Fibroblast of mammary gland (primary cell): ENCODE results near the gene TMEM165.
A peak's percentile ranks its signal among the peaks of the same experiment; 100 is the strongest.

Experiments used
- DNase-seq: peaks from one replicate; pipeline ENCODE4 v3.0.0-alpha.2; 2010; ENCODE audit warnings: low read depth
- H3K4me3 ChIP-seq: 2 replicates; pipeline ENCODE4 v1.5.1; 2011; ENCODE audit warnings: low read depth, mild to moderate bottlenecking, low read length, moderate library complexity; ENCODE audit not compliant: control insufficient read depth
- TF ChIP-seq, protein P1 (sequence below): conservative IDR thresholded peaks from 2 replicates; pipeline ENCODE4 v1.5.1; 2011; ENCODE audit warnings: low read depth, low read length, inconsistent platforms; ENCODE audit not compliant: control insufficient read depth, insufficient read depth

Gene TMEM165

GRCh38 chr4:55398966-55399365 lies 3.2 kb downstream of the TMEM165 start:
- peak; percentile 33 for DNase-seq
- peak overlapping the region; percentile 77 for H3K4me3 ChIP-seq
- TF ChIP-seq, protein P1, sequence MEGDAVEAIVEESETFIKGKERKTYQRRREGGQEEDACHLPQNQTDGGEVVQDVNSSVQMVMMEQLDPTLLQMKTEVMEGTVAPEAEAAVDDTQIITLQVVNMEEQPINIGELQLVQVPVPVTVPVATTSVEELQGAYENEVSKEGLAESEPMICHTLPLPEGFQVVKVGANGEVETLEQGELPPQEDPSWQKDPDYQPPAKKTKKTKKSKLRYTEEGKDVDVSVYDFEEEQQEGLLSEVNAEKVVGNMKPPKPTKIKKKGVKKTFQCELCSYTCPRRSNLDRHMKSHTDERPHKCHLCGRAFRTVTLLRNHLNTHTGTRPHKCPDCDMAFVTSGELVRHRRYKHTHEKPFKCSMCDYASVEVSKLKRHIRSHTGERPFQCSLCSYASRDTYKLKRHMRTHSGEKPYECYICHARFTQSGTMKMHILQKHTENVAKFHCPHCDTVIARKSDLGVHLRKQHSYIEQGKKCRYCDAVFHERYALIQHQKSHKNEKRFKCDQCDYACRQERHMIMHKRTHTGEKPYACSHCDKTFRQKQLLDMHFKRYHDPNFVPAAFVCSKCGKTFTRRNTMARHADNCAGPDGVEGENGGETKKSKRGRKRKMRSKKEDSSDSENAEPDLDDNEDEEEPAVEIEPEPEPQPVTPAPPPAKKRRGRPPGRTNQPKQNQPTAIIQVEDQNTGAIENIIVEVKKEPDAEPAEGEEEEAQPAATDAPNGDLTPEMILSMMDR: no peak

GRCh38 chr4:55399581-55399980 lies 3.8 kb downstream of the TMEM165 start:
- TF ChIP-seq, protein P1: no peak
- no peak overlapping the region for H3K4me3 ChIP-seq
- DNase-seq: no peak

DNA sequence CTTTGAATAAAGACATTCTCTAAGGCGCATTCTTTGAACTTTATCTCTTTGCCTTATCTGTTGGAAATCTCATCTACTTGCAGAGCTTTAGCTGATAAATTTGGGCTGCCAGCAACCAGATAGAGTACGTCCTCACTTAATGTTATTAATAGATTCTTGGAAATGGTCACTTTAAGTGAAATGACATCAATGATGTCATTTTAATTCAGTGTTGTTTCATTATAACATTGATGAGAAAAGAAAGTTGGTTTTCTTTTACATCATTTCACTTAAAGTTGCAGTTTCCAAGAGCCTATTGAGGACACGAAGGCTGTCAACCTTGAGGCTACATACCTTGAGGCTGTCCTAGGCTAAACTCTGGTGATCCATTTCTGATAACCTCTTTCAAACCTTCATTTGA lies 9.3 kb downstream of the TMEM165 start:
- no peak for DNase-seq
- H3K4me3 ChIP-seq: no peak overlapping the region
- TF ChIP-seq, protein P1: no peak

GRCh38 chr4:55406545-55406944 lies 10.8 kb downstream of the TMEM165 start:
- H3K4me3 ChIP-seq: no peak overlapping the region
- DNase-seq: no peak
- TF ChIP-seq, protein P1: no peak

DNA sequence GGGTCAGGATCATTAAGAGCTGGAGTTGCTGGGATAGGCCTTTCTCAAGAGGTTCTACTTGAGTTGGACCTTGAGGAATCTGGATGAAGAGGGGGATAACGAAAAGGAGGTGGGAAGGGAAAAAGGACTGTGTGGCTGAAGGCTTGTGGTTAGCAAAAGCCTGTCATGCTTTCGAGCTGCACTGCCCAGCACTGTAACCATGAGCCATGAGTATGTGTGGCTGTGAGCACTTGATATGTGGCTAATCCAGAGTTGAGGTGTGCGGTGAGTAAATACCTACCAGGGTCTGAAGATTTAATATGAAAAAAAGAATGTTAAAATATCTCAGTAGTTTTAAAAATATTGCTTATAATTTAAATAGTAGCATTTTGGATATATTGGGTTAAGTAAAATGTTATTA lies 11.4 kb downstream of the TMEM165 start:
- TF ChIP-seq, protein P1: no peak
- no peak for DNase-seq
- H3K4me3 ChIP-seq: no peak overlapping the region

- no peak overlapping the region for H3K4me3 ChIP-seq
- DNase-seq: no peak
- TF ChIP-seq, protein P1: no peak
These were observed 12.0 kb downstream of the TMEM165 start for GRCh38 chr4:55407764-55408163.
